ENCODE results near the gene TNRC6B.
"Not testable (repeated sequence)": the region's sequence is repeated elsewhere in the genome, so short reads cannot be mapped to it uniquely, and the experiment has no call there.

The TNRC6B gene

GRCh38 chr22:40183603-40184002, 5.9 kb downstream of the TNRC6B start:
- not testable (repeated sequence) for DNase-seq

- no peak for DNase-seq
These were observed 9.7 kb downstream of the TNRC6B start for GRCh38 chr22:40187389-40187788.

- DNase-seq = no peak
These were observed 12.3 kb downstream of the TNRC6B start for GRCh38 chr22:40189997-40190396.

- no peak for DNase-seq
These were observed 12.8 kb downstream of the TNRC6B start for GRCh38 chr22:40190501-40190900.

DNA sequence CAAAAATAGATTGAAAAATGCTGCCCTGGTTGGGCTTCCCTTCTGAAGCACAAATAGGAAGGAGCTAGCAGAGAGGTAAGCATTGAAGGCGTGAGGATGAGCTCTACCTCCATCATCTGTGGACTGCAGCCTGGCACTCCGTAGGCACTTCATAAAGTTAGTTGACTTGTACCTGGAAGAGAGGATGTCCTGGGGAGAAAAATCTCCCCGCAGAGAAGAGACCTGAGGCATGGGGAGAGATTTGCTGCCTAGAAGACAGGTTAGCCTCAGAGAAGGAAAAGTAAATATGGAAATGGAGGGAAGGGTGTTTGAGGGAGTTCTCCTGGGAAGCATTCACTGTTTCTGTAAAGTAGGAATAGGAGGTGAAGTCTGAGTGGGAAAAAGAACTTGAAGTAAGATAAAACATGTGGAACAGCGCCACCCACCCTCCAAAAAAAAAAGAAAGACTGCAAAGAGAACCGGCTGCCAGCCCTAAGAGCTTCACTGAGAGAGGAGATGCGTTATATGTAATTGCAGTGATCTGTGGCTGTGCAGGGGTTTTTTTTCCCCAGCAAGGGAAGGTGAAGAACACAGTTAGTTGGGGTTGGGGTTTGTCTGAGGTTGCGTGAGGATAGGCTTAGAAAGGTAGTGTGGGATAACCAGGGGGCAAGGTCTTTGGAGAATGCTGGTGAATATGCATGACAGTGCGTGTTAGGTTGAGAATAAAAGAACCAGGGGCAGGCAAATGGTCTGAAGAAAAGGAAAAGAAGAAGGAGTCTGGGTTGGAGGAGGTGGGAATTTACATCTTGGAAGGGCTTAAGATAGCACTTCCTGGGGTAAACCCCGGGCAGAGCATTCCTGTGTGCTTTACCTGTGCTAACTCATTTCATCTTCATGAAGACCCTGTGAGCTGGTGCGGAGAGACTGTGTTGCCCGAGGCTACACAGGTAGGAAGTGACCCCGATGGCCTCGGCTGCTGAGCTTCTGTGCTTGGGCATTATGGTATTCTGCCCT, 16.0 kb downstream of the TNRC6B start:
- DNase-seq = no peak

DNA sequence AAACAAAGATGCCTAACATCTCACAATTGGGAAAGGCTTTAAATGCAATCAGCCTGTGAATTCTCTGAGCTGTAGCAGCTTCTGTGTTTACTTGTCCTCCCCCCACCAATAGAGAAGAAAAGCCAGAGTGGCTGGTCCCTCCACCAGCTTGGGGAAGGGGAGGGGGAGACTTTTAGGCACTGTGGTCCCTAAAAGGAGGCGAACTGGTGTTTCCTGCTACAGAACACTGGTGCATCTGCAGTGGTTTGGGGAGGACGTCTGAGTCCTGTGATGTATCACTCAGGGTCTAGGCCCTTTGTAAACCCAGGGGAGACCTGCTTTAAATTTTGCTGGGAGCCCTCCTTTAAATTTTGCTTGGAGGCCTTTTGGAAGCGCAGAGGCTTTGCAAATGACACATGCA, 16.9 kb downstream of the TNRC6B start:
- no peak for DNase-seq

DNA sequence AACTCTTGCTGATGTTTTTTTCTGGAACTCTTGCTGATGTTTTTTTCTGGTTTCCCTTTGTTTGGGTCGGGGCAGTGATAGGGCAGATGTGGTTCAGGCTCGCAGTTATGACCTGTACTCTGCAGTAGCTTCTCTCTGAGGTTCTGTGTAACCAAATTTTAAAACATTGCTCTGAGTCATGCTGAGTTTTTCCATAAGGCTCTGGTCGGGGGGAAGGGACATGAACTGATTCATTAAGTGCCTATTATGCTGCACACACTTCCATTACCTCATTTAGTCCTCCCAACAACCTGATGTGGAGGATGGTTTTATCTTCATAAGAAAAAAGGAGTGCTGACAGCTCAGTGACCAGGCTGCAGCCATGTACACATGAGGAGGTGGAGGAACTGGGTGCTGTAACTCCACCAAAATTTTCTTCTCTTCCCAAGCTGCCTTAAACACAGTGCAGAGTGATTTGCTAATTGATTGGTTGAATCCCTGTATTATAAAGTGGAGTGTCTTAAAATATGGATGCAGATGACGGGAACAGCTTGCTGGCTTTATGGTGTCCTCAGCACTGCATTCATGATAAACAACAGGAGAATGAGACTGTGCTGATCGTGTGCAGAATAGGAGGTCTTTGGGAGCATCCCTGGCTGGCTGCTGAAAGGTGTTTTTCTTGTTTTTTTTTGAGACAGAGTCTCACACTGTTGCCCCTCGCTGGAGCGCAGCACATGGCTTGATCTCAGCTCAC, 19.1 kb downstream of the TNRC6B start:
- no peak for DNase-seq

- not testable (repeated sequence) for DNase-seq
These were observed 19.7 kb downstream of the TNRC6B start for GRCh38 chr22:40197421-40197820.

GRCh38 chr22:40198733-40199132, 21.0 kb downstream of the TNRC6B start:
- no peak for DNase-seq

- no peak for DNase-seq
These were observed 21.5 kb downstream of the TNRC6B start for GRCh38 chr22:40199223-40199622.

GRCh38 chr22:40199852-40200251, 22.1 kb downstream of the TNRC6B start:
- no peak for DNase-seq

GRCh38 chr22:40200795-40201530, 23.2 kb downstream of the TNRC6B start:
- DNase-seq = no peak

DNA sequence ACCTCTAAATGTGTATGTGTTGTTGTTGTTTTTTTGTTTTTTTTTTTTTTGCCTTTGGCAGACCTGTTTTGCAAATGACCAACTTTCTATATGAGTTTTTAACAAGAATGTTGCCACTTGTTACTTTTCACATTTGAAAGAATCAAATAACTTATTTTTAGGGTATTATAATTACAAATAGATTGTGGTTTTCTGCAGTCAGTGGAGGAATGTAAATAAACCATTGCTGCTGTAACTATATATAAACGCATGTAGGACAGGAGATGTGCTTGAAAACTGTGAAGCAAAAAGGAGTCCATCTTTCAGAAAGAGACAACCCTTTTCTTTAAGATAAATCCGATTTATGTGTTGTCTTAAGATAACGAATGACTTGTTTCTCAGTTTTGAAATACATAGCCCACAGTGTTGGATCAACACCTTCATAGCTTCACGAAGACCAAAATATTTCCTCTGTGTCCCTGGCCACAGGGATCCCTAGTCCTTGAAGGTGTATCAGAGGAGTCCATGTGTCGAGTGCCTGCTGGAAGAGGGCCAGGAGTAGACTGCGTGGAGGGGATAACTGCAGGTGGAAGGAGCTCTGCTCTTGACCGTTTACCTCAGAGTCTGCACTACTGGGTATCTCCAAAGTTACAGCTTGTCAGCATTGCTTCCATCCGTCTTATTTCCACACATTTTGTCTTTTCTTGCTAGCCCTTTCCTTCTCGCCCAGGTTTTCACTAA, 24.7 kb downstream of the TNRC6B start:
- no peak for DNase-seq

- DNase-seq = no peak
These were observed 25.8 kb downstream of the TNRC6B start for GRCh38 chr22:40203572-40203971.

- no peak for DNase-seq
These were observed 26.8 kb downstream of the TNRC6B start for GRCh38 chr22:40204321-40205116.

GRCh38 chr22:40206561-40206960, 28.8 kb downstream of the TNRC6B start:
- DNase-seq = no peak

DNA sequence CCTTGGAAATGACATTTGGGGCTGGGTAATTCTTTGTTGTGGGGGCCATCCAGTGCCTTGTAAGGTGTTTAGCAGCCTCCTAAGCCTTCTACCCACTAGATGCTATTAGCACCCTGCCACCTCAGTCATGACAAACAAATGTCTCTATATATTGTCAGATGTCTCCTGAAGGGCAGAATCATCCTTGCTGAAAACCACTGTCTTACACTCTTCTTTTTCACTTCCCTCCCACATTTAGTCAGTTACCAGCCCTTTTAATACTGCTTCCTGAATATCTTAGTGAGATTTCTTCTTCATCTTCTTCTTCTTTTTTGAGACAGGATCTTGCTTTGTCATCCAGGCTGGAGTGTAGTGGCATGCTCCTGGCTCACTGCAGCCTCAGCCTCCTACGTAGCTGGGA, 33.1 kb downstream of the TNRC6B start:
- no peak for DNase-seq

DNA sequence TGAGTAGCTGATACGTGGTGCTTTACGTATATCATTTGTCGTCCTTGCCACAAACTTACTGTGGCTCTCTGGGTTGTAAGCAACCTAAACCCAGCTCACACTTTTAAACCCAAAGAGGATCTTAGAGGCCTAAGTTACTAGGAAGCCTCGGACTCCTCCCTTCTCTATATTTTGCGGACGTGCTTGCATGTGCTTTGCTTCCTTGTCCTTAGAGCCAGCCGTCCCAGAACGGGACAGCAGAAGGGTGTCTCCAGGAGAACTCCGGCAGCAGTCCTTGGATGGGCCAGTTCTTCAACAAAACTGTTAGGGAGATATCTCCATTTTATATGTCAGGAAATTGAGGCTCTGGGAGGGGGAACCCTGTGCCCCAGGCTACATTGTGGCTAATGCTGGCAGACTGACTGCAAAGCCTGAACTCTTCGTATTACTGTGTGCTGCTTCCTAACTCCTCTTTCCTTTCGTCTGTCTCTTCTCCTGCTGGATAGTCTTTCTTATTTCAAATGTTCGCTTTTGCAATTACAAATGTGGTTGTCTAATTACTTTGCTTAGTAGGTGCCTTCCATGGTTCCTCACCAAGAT, 33.8 kb downstream of the TNRC6B start:
- DNase-seq = no peak

GRCh38 chr22:40212121-40212520, 34.4 kb downstream of the TNRC6B start:
- no peak for DNase-seq

DNA sequence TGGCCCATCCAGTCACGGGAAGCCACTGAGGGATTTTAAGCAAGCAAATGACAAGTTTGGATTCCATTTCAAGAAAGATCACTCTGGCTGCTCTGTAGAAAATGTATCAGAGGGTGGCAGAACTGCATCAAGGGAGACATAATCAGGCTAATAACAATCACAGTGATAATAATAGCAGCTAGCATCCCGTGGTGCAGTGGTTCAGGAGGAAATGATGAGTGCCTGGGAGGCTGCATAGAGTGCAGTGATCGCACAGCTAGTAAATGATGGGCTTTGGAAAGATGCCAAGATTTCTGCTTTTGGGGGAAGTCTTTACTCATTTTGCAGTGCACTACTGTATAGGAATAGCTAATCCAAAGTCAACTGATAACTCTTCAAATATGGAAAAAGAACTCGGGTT, 35.8 kb downstream of the TNRC6B start:
- DNase-seq = no peak

- no peak for DNase-seq
These were observed 37.5 kb downstream of the TNRC6B start for GRCh38 chr22:40215266-40215665.
